ENCODE measurements around the gene TMEM170A. TPM values are rescaled to one million over a fixed set of nuclear protein-coding genes. Genes with fewer than 3 reads are reported as not detected.
A peak's percentile ranks its signal among the peaks of the same experiment; 100 is the strongest.
"Not testable (repeated sequence)": the region's sequence is repeated elsewhere in the genome, so short reads cannot be mapped to it uniquely, and the experiment has no call there.

The TMEM170A gene
- total RNA-seq, 1 donor from 2014 or later, result 30.6 TPM

- no peak for TF ChIP-seq CTCF (IDR thresholded peaks at IDR 0.05; ENCODE audit: partially characterized antibody, unreplicated experiment)
- Mint-ChIP-seq H3K27ac (ENCODE audit: unreplicated experiment) (peak overlapping the region; percentile 88), H3K4me3 (ENCODE audit: unreplicated experiment) (peak overlapping the region; percentile 67), H3K36me3 (ENCODE audit: unreplicated experiment) (no peaks in the 10 kb centered on the region), H3K9me3 (ENCODE audit: unreplicated experiment) (peaks cover 4% of the 10 kb centered on the region), H3K27me3 (ENCODE audit: unreplicated experiment) (peaks cover 3% of the 10 kb centered on the region), H3K4me1 (ENCODE audit: low read depth, unreplicated experiment) (peaks cover 19% of the 10 kb centered on the region)
- DNase-seq, result no peak
Observed at GRCh38 chr16:75459691-75460090, 4.8 kb downstream of the TMEM170A start.

DNA sequence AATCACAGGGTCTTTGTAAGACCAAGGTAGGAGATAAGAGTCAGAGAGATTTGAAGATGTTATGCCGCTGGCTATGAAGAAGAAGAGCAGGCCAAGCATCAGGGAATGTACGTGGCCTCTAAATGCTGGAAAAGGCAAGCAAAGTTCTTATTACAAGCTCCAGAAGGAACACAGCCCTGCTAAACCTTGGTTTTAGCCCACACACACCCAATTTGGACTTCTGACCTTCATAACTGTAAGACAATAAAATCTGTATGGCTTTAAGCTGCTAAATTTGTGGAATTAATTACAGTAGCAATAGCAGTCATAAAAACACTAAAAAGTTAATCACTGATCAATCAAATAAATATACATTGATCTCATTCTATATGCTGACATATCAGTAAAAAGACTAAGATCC lies 6.0 kb downstream of the TMEM170A start:
- no peak for TF ChIP-seq CTCF (IDR thresholded peaks at IDR 0.05; ENCODE audit: partially characterized antibody, unreplicated experiment)
- H3K27me3 Mint-ChIP-seq (ENCODE audit: unreplicated experiment), result peaks cover under 1% of the 10 kb centered on the region
- no peak overlapping the region for H3K27ac Mint-ChIP-seq (ENCODE audit: unreplicated experiment)
- no peak overlapping the region for H3K4me3 Mint-ChIP-seq (ENCODE audit: unreplicated experiment)
- no peaks in the 10 kb centered on the region for H3K36me3 Mint-ChIP-seq (ENCODE audit: unreplicated experiment)
- H3K4me1 Mint-ChIP-seq (ENCODE audit: low read depth, unreplicated experiment), result peaks cover 22% of the 10 kb centered on the region
- no peak for DNase-seq
- peaks cover 2% of the 10 kb centered on the region for H3K9me3 Mint-ChIP-seq (ENCODE audit: unreplicated experiment)

DNA sequence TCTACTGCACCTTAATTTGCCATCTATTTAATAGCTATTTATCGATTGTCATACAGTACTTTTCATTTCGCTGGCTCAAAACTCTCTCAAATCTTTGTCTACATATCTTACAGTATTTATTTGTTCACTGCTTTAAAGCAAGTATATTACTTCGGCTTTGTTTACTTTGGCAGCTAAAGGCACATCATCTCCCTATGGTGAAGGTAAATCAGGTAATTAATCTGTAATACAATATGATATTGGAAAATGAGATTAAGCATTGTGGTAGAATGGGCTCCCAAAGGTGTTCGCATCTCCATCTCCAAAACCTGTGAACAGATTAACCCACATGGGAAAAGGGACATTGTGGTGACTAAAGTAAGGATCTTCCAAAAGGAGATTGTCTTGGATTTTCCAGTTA lies 6.5 kb downstream of the TMEM170A start:
- peaks cover 22% of the 10 kb centered on the region for H3K4me1 Mint-ChIP-seq (ENCODE audit: low read depth, unreplicated experiment)
- no peaks in the 10 kb centered on the region for H3K27me3 Mint-ChIP-seq (ENCODE audit: unreplicated experiment)
- DNase-seq, result no peak
- no peak for TF ChIP-seq CTCF (IDR thresholded peaks at IDR 0.05; ENCODE audit: partially characterized antibody, unreplicated experiment)
- no peak overlapping the region for H3K27ac Mint-ChIP-seq (ENCODE audit: unreplicated experiment)
- H3K36me3 Mint-ChIP-seq (ENCODE audit: unreplicated experiment), result no peaks in the 10 kb centered on the region
- no peak overlapping the region for H3K4me3 Mint-ChIP-seq (ENCODE audit: unreplicated experiment)
- peaks cover 2% of the 10 kb centered on the region for H3K9me3 Mint-ChIP-seq (ENCODE audit: unreplicated experiment)

DNA sequence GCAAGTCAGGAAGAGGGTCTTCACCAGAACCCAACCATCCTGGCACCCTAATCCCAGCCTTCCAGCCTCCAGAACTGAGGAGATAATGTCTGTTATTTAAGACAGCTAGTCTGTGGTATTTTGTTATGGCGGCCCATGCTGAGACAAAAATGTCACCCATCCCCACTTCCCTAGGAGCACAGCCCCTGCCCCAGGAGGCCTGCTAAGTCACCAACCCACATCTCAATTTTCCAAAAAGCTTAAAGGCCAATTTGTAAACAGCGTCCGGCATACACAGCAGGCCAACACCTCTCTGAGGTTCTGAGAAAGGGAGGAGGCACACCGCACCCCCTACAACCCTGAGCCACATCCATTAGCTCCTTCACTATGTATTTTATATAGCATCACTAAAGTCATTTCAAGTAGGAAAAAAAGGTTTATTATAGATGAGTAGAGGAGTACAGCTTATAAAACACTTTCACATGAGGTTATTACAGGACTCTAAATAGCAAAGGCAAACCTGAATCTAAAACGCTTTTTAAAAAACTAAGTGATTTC lies 6.9 kb downstream of the TMEM170A start:
- Mint-ChIP-seq H3K27me3 (ENCODE audit: unreplicated experiment) (no peaks in the 10 kb centered on the region), H3K27ac (ENCODE audit: unreplicated experiment) (no peak overlapping the region), H3K4me3 (ENCODE audit: unreplicated experiment) (no peak overlapping the region), H3K4me1 (ENCODE audit: low read depth, unreplicated experiment) (peaks cover 23% of the 10 kb centered on the region), H3K9me3 (ENCODE audit: unreplicated experiment) (peaks cover 2% of the 10 kb centered on the region), H3K36me3 (ENCODE audit: unreplicated experiment) (no peaks in the 10 kb centered on the region)
- DNase-seq, result no peak
- no peak for TF ChIP-seq CTCF (IDR thresholded peaks at IDR 0.05; ENCODE audit: partially characterized antibody, unreplicated experiment)

- no peak for TF ChIP-seq CTCF (IDR thresholded peaks at IDR 0.05; ENCODE audit: partially characterized antibody, unreplicated experiment)
- H3K4me1 Mint-ChIP-seq (ENCODE audit: low read depth, unreplicated experiment), result peaks cover 23% of the 10 kb centered on the region
- H3K27ac Mint-ChIP-seq (ENCODE audit: unreplicated experiment), result no peak overlapping the region
Observed at GRCh38 chr16:75456971-75457370, 7.5 kb downstream of the TMEM170A start.

GRCh38 chr16:75456486-75456885 lies 8.0 kb downstream of the TMEM170A start:
- H3K9me3 Mint-ChIP-seq (ENCODE audit: unreplicated experiment); H3K27ac Mint-ChIP-seq (ENCODE audit: unreplicated experiment); H3K36me3 Mint-ChIP-seq (ENCODE audit: unreplicated experiment); H3K4me3 Mint-ChIP-seq (ENCODE audit: unreplicated experiment); DNase-seq; H3K27me3 Mint-ChIP-seq (ENCODE audit: unreplicated experiment): not testable (repeated sequence)
- H3K4me1 Mint-ChIP-seq (ENCODE audit: low read depth, unreplicated experiment), result peaks cover 23% of the 10 kb centered on the region

More at GRCh38 chr16:75456971-75457370, 7.5 kb downstream of the TMEM170A start:
- DNase-seq, result no peak
- peaks cover 2% of the 10 kb centered on the region for H3K9me3 Mint-ChIP-seq (ENCODE audit: unreplicated experiment)
- H3K36me3 Mint-ChIP-seq (ENCODE audit: unreplicated experiment), result no peaks in the 10 kb centered on the region
- H3K27me3 Mint-ChIP-seq (ENCODE audit: unreplicated experiment), result no peaks in the 10 kb centered on the region
- no peak overlapping the region for H3K4me3 Mint-ChIP-seq (ENCODE audit: unreplicated experiment)
